H9 (cell line): ENCODE data around the gene RASL12. TPM values are rescaled to one million over a fixed set of nuclear protein-coding genes. Genes with fewer than 3 reads are reported as not detected.

Experiments used
- DNase-seq: peaks from one replicate; pipeline ENCODE4 v3.0.0-alpha.2; 2017
- H2AFZ ChIP-seq: one replicate; pipeline ENCODE4 v1.6.1; 2013; ENCODE audit warnings: mild to moderate bottlenecking, low read length, control low read depth, moderate library complexity
- H2AK5ac ChIP-seq: 2 replicates; pipeline ENCODE4 v1.6.1; 2013; ENCODE audit warnings: low read length, control low read depth, mixed read lengths; ENCODE audit not compliant: insufficient read length
- H2BK120ac ChIP-seq: one replicate; pipeline ENCODE4 v1.6.1; 2013; ENCODE audit warnings: low read depth, mild to moderate bottlenecking, low read length, control low read depth, inconsistent platforms; ENCODE audit not compliant: poor library complexity, severe bottlenecking
- H2BK12ac ChIP-seq: 2 replicates; pipeline ENCODE4 v1.6.1; 2013; ENCODE audit warnings: low read length, control low read depth, mixed read lengths, low read depth; ENCODE audit not compliant: insufficient read length
- H2BK15ac ChIP-seq: 2 replicates; pipeline ENCODE4 v1.6.1; 2013; ENCODE audit warnings: low read depth, low read length, control low read depth
- H2BK20ac ChIP-seq: one replicate; pipeline ENCODE4 v1.6.1; 2013; ENCODE audit warnings: low read depth, mild to moderate bottlenecking, low read length, control low read depth, inconsistent platforms; ENCODE audit not compliant: poor library complexity, severe bottlenecking
- H2BK5ac ChIP-seq: 2 replicates; pipeline ENCODE4 v1.6.1; 2013; ENCODE audit warnings: low read length, control low read depth, mixed read lengths; ENCODE audit not compliant: insufficient read length
- H3K14ac ChIP-seq: 2 replicates; pipeline ENCODE4 v1.6.1; 2013; ENCODE audit warnings: low read length, control low read depth; ENCODE audit not compliant: insufficient read depth
- H3K18ac ChIP-seq: 2 replicates; pipeline ENCODE4 v1.6.1; 2013; ENCODE audit warnings: low read depth, mild to moderate bottlenecking, mixed read lengths, low read length, control low read depth; ENCODE audit not compliant: insufficient read length
- H3K23ac ChIP-seq: 2 replicates; pipeline ENCODE4 v1.6.1; 2013; ENCODE audit warnings: low read length, control low read depth, mixed read lengths, low read depth; ENCODE audit not compliant: insufficient read length
- H3K23me2 ChIP-seq: 2 replicates; pipeline ENCODE4 v1.6.1; 2013; ENCODE audit warnings: low read depth, mild to moderate bottlenecking, mixed read lengths, low read length, control low read depth; ENCODE audit not compliant: insufficient read length, poor library complexity, severe bottlenecking
- H3K27ac ChIP-seq: 2 replicates; pipeline ENCODE4 v1.5.1; 2013; ENCODE audit warnings: low read length, control low read depth, mixed read lengths, low read depth; ENCODE audit not compliant: insufficient read length
- H3K27me3 ChIP-seq: 2 replicates; pipeline ENCODE4 v1.6.1; 2013; ENCODE audit warnings: low read length, control low read depth, inconsistent platforms; ENCODE audit not compliant: insufficient read depth
- H3K4ac ChIP-seq: 2 replicates; pipeline ENCODE4 v1.6.1; 2013; ENCODE audit warnings: low read depth, mild to moderate bottlenecking, control low read depth, inconsistent platforms, low read length, moderate library complexity
- H3K4me1 ChIP-seq: 2 replicates; pipeline ENCODE4 v1.6.1; 2013; ENCODE audit warnings: low read length, control low read depth, inconsistent platforms; ENCODE audit not compliant: insufficient read depth
- H3K4me2 ChIP-seq: 2 replicates; pipeline ENCODE4 v1.6.1; 2013; ENCODE audit warnings: low read length, control low read depth, mixed read lengths; ENCODE audit not compliant: insufficient read length, insufficient read depth
- H3K56ac ChIP-seq: 2 replicates; pipeline ENCODE4 v1.6.1; 2013; ENCODE audit warnings: low read depth, mild to moderate bottlenecking, mixed read lengths, low read length, control low read depth; ENCODE audit not compliant: insufficient read length
- H3K79me1 ChIP-seq: 2 replicates; pipeline ENCODE4 v1.6.1; 2013; ENCODE audit warnings: low read depth, mild to moderate bottlenecking, moderate library complexity, low read length, control low read depth, inconsistent platforms; ENCODE audit not compliant: insufficient read depth, poor library complexity, severe bottlenecking
- H3K79me2 ChIP-seq: 2 replicates; pipeline ENCODE4 v1.6.1; 2013; ENCODE audit warnings: low read length, control low read depth, inconsistent platforms; ENCODE audit not compliant: insufficient read depth
- H3K9ac ChIP-seq: 2 replicates; pipeline ENCODE4 v1.6.1; 2013; ENCODE audit warnings: low read length, control low read depth, mixed read lengths; ENCODE audit not compliant: insufficient read length; ENCODE audit errors: extremely low read depth
- H3K9me3 ChIP-seq: one replicate; pipeline ENCODE4 v1.6.1; 2013; ENCODE audit warnings: low read depth, low read length, inconsistent platforms; ENCODE audit not compliant: control insufficient read depth
- H3T11ph ChIP-seq: one replicate; pipeline ENCODE4 v1.6.1; 2013; ENCODE audit warnings: mild to moderate bottlenecking, low read length, control low read depth, inconsistent platforms
- H4K20me1 ChIP-seq: one replicate; pipeline ENCODE4 v1.6.1; 2013; ENCODE audit not compliant: control insufficient read depth, insufficient read length, insufficient read depth
- H4K5ac ChIP-seq: 2 replicates; pipeline ENCODE4 v1.6.1; 2013; ENCODE audit warnings: low read depth, mild to moderate bottlenecking, mixed read lengths, low read length, control low read depth; ENCODE audit not compliant: insufficient read length
- H4K8ac ChIP-seq: replicated peaks from 2 replicates; pipeline ENCODE4 v1.6.1; 2013; ENCODE audit warnings: low read length, control low read depth, mixed read lengths, low read depth; ENCODE audit not compliant: insufficient read length
- H4K91ac ChIP-seq: 2 replicates; pipeline ENCODE4 v1.6.1; 2013; ENCODE audit warnings: low read depth, mild to moderate bottlenecking, moderate library complexity, mixed read lengths, low read length, control low read depth; ENCODE audit not compliant: insufficient read length
- H3K27ac Mint-ChIP-seq, 3 experiments: 2 replicates in 2 of 3; 3 replicates in 1 of 3; pipeline ENCODE4 v1.8.0; 2020 to 2021; ENCODE audit warnings: mixed read lengths in 3 of 3, mild to moderate bottlenecking in 1 of 3, moderate library complexity in 1 of 3
- H3K27me3 Mint-ChIP-seq: 2 replicates; pipeline ENCODE4 v1.8.0; 2021; ENCODE audit warnings: low read depth, mild to moderate bottlenecking, moderate library complexity, mixed read lengths
- H3K36me3 Mint-ChIP-seq, 3 experiments: 2 replicates in 2 of 3; 3 replicates in 1 of 3; pipeline ENCODE4 v1.8.0; 2020 to 2021; ENCODE audit warnings: low read depth in 3 of 3, mixed read lengths in 3 of 3; ENCODE audit not compliant: insufficient read depth in 1 of 3
- H3K4me1 Mint-ChIP-seq, 2 experiments: 2 replicates each; pipeline ENCODE4 v1.8.0; 2020; ENCODE audit warnings: mixed read lengths in 2 of 2
- H3K4me3 Mint-ChIP-seq, 2 experiments: 2 replicates in 1 of 2; 3 replicates in 1 of 2; pipeline ENCODE4 v1.8.0; 2020 to 2021; ENCODE audit warnings: mild to moderate bottlenecking in 2 of 2, mixed read lengths in 2 of 2, moderate library complexity in 1 of 2
- H3K9me3 Mint-ChIP-seq, 2 experiments: 2 replicates in 1 of 2; 3 replicates in 1 of 2; pipeline ENCODE4 v1.8.0; 2020; ENCODE audit warnings: mild to moderate bottlenecking in 2 of 2, mixed read lengths in 2 of 2, moderate library complexity in 1 of 2
- CTCF ChIP-seq: fragments of 200-600 bp; sonication (generic); conservative IDR thresholded peaks from 3 replicates; pipeline ENCODE4 v1.8.0; 2021; ENCODE audit warnings: antibody characterized with exemption, mild to moderate bottlenecking
- WGBS: extraction: QIAGEN DNeasy Blood & Tissue Kit; methylation state at CpG from one replicate; pipeline ENCODE4 v1.1.7; 2013; ENCODE audit warnings: missing lambda C conversion rate, low lambda C conversion rate, mixed read lengths; ENCODE audit not compliant: insufficient read length; ENCODE audit errors: extremely low coverage; 5-methylcytosine and 5-hydroxymethylcytosine counted together
- total RNA-seq: library from RNA; stranded (reverse); gene quantifications from 2 replicates; pipeline ENCODE4 v1.2.1, GENCODE V29; 2021

Gene RASL12
- total RNA-seq, 1 experiment from 2014 or later = 7.5 TPM

DNA sequence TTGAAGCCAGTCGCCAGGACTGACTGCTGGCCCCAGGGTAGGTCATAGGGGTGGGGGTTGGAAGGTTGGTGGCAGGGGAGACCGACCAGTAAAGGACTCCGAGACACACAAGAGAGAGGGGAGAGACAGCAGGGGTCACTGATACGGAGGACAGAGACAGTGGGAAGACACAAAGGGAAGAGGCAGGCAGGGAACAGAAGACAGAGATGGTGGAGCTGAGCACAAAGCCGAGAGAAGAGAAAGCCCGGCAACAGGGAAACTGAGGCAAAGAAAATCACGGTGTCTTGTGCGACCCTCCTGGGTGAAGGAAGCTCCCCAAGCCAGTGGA is 510 bp downstream of the RASL12 start:
- no CpG with 5 or more reads among the region's 8 CpGs for WGBS

More for the DNA sequence above, 510 bp downstream of the RASL12 start:
- no peak for DNase-seq
- Histone ChIP-seq H3K27ac (no peak overlapping the region), H2AK5ac (no peak overlapping the region), H3K79me2 (no peaks in the 10 kb centered on the region), H4K8ac (no peak overlapping the region), H3K79me1 (no peaks in the 10 kb centered on the region), H3K23ac (no peak overlapping the region), H2BK12ac (no peak overlapping the region), H3K4me2 (peak overlapping the region; percentile 78), H2BK5ac (no peak overlapping the region), H3K27me3 (no peaks in the 10 kb centered on the region), H3K14ac (peak overlapping the region; percentile 62; the same call in 1 of the 2 replicates), H3K9me3 (no peaks in the 10 kb centered on the region), H3K18ac (peak overlapping the region; percentile 47), H2BK20ac (no peak overlapping the region), H2AFZ (no peak overlapping the region), H3K4ac (no peak overlapping the region), H3K9ac (peak overlapping the region; percentile 16), H3K56ac (no peak overlapping the region), H4K20me1 (no peaks in the 10 kb centered on the region), H4K5ac (no peak overlapping the region), H3K4me1 (peaks cover 5% of the 10 kb centered on the region), H2BK120ac (no peak overlapping the region), H4K91ac (no peak overlapping the region), H3T11ph (no peak overlapping the region), H3K23me2 (peaks cover 7% of the 10 kb centered on the region), H2BK15ac (no peak overlapping the region)
- H3K36me3 Mint-ChIP-seq = peaks cover 0 to 3% (median 0%) of the 10 kb centered on the region in 3 experiments; a peak in 2 of 7 replicates
- H3K4me3 Mint-ChIP-seq = peak overlapping the region; percentile 74 to 81
- no peak for TF ChIP-seq CTCF
- peaks cover 8% of the 10 kb centered on the region for H3K27me3 Mint-ChIP-seq
- no peaks in the 10 kb centered on the region; a peak in 1 of 5 replicates for H3K9me3 Mint-ChIP-seq
- H3K4me1 Mint-ChIP-seq = peaks cover 36 to 37% of the 10 kb centered on the region in 2 experiments
- peak overlapping the region in 1 of 3 experiments; percentile 77; a peak in 2 of 7 replicates for H3K27ac Mint-ChIP-seq
